Right ventricle myocardium superior (tissue), 1 donor: ENCODE results near the gene C17orf75. TPM values are rescaled to one million over a fixed set of nuclear protein-coding genes. Genes with fewer than 3 reads are reported as not detected.
A peak's percentile ranks its signal among the peaks of the same experiment; 100 is the strongest.

Source experiments
- ATAC-seq: fragments of 200-7000 bp; cut with Tn5 transposase; one replicate; pipeline ENCODE4 v1.9.1; 2020; ENCODE audit warnings: mild to moderate bottlenecking; ENCODE audit not compliant: poor library complexity
- DNase-seq: peaks from one replicate; pipeline ENCODE4 v3.0.0-alpha.2; 2020
- intact Hi-C: fragments of 100-400 bp; cut with DNase I; formaldehyde crosslinking; loops from one replicate; pipeline ENCODE4 v1.11.2; 2022
- total RNA-seq: library from RNA; stranded (reverse); fragmentation: NEBNext Ultra II Directional; extraction: Animal tissue kit (Norgen Biotek cat#: 25700); gene quantifications from one replicate; pipeline ENCODE4 v1.2.1, GENCODE V29; 2021
- donor health status: DM: no; HTN: yes; CAD: no; lungs with severe emphysema.

The C17orf75 gene
- total RNA-seq, 1 donor from 2014 or later: 18.3 TPM

DNA sequence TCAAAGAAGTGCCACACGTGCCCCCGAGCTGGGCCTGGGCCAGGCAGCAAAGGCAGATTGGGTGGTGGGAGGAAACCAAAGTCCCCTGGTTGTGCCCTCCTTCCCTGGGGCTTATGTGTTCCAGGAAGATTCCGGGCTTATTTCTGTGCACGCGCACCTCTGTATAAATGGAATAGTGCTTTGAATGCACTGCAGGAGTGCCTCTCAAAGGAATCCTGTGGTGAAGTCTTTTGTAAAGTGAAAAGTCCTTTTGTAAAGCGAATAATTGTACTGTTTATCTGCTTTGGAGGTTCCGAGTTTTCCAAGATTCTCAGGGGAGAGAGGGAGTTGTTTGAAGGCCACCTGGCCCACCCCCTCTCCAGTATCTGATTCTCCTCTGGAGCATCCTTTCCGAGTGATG lies 26.8 kb downstream of the C17orf75 start:
- DNase-seq (no peak), ATAC-seq (no peak)
- intact Hi-C loops: no loop called here

GRCh38 chr17:32314636-32315035 lies 27.3 kb downstream of the C17orf75 start:
- intact Hi-C loops: no loop called here
- ATAC-seq: no peak
- DNase-seq: no peak

- intact Hi-C loops: no loop called here
- ATAC-seq: peak; percentile 56
Measured at GRCh38 chr17:32311028-32311536, 30.9 kb downstream of the C17orf75 start.

DNA sequence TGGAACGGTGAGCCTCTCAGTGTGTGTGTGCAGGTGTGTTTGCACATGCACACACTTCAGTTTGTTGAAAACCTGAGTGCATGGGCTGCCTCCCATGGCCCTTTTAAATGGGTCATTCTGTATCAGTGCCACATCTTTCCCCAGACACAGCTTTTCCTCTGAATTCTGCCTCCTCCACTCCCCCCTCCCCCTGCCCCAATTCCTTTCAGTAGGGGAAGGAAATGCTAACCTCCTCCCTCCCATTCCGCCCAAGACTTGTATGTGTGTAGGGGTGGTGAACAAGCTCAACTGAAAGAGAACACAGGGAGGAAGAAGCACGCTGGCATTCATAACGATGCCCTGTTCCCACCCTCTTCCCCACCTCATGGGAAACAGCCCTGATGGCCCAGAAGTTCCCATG lies 34.3 kb downstream of the C17orf75 start:
- intact Hi-C loops: loop anchor here (2.0 kb wide), 1 partner anchor 49 kb away; no protein-coding TSS in a partner anchor
- no peak for DNase-seq
- ATAC-seq: no peak

More at GRCh38 chr17:32311028-32311536, 30.9 kb downstream of the C17orf75 start:
- DNase-seq: no peak

GRCh38 chr17:32305049-32305448 lies 36.9 kb downstream of the C17orf75 start:
- DNase-seq: no peak

DNA sequence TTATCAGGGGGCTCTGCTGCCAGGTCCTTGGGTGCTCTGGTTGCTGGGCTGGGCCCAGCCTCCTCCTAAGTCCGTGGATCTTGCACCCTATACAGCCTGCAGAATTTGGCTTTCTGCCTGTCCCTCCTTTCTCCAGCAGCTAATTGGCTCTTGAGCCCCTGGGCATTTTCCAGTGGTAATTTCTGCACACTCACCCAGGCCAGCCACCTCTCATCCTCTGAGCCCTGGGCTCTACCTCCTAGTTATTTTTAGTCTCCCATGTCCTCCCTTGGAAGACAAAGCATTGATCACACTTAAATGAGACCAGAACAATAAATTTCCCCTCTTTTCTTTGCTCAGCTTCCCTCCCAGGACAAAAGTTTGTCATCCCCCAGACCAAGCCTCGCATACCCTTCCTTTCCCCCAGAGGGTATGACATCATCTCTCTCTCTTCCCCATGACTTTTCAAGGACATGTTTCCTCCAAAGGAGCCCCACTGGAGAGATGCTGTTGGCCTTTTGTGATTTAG lies 38.1 kb downstream of the C17orf75 start:
- intact Hi-C loops: no loop called here
- DNase-seq (no peak), ATAC-seq (peak; percentile 79)

More at GRCh38 chr17:32305049-32305448, 36.9 kb downstream of the C17orf75 start:
- no peak for ATAC-seq
- intact Hi-C loops: no loop called here

- ATAC-seq: no peak
Measured at GRCh38 chr17:32302860-32303649, 38.9 kb downstream of the C17orf75 start.

DNA sequence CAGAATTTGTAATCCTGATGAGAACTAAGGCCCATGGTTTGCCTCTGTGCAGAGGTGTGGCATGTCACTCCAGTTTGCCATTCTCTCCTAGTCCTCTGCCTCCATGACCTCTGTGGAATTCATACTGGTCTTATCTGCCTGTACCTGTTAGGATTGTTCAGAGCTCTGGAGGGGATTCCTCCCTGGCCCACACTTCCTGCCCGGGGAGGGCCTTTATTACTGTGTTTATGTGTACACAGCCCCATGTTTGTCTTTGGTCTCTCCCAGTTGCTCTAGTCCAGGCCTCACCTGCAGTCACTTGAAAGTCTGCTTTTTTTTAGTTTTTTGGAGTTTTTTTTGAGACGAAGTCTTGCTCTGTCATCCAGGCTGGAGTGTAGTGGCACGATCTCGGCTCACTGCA lies 39.9 kb downstream of the C17orf75 start:
- intact Hi-C loops: no loop called here

More at GRCh38 chr17:32302860-32303649, 38.9 kb downstream of the C17orf75 start:
- intact Hi-C loops: no loop called here
- no peak for DNase-seq

GRCh38 chr17:32299580-32300164 lies 42.3 kb downstream of the C17orf75 start:
- ATAC-seq (no peak), DNase-seq (no peak)
- intact Hi-C loops: no loop called here

More for the DNA sequence above, 39.9 kb downstream of the C17orf75 start:
- DNase-seq (no peak), ATAC-seq (no peak)

DNA sequence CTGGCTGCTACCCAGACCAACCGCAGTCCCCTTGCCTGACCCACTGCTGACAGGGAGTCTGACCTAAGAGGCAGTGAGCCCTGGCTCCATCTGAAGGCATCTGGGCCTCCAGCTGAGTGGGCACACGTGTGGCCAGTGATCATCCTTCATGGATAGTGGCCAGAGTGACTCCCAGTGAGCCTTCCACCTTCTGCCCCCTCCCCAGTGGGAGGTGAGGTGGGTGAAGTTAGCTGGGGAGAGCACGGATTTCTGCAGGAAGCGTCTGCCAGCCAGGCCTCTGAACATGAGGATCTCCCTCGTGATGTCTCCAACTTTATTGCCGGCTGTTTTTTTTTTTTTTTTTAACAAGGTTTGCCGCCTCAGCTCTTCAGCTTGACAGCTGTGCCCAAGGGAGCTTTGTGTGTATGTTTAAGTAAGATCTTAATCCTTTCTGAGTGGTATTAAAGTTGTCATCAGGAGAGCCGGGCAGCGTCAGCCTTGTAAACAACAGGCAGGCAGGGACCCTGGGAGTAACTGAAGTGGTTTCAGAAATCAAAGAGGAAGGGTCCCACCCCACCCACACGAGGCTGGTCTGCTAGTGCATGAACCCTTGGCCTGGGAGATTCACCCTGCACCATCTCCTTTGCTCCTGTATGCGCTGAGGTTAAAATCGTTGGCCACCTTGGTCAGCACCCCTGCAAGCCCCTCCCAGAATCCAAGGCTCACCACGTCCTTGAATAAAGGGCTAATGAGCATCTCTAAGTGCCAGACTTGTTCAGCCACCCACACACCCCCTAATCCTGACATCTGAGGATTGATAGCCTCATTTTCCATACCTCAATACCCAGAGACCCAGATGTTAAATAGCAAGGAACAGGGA lies 43.0 kb downstream of the C17orf75 start:
- DNase-seq (no peak), ATAC-seq (no peak)
- intact Hi-C loops: no loop called here

GRCh38 chr17:32298298-32298697 lies 43.7 kb downstream of the C17orf75 start:
- intact Hi-C loops: no loop called here
- DNase-seq (no peak), ATAC-seq (no peak)

- intact Hi-C loops: no loop called here
- ATAC-seq: no peak
Measured at GRCh38 chr17:32297860-32298259, 44.1 kb downstream of the C17orf75 start.

DNA sequence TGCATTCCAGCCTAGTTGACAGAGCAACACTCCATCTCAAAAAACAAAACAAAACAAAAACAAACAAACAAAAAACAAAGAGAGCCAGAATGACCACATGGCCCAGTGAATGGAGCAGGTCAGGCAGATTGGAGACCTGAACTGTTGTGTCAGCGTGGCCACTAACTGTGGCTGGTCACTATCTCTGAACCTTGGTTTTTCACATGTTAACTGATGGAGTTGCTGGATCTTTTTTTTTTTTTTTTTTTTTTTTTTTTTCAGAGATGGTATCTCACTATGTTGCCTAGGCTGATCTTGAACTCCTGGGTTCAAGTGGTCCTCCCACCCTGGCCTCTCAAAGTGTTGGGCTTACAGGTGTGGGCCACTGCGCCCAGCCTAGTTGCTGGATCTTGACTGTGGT lies 44.5 kb downstream of the C17orf75 start:
- intact Hi-C loops: no loop called here
- DNase-seq (no peak), ATAC-seq (no peak)

More at GRCh38 chr17:32297860-32298259, 44.1 kb downstream of the C17orf75 start:
- DNase-seq: no peak

- DNase-seq (no peak), ATAC-seq (no peak)
- intact Hi-C loops: no loop called here
Measured at GRCh38 chr17:32292094-32292493, 49.9 kb downstream of the C17orf75 start.

DNA sequence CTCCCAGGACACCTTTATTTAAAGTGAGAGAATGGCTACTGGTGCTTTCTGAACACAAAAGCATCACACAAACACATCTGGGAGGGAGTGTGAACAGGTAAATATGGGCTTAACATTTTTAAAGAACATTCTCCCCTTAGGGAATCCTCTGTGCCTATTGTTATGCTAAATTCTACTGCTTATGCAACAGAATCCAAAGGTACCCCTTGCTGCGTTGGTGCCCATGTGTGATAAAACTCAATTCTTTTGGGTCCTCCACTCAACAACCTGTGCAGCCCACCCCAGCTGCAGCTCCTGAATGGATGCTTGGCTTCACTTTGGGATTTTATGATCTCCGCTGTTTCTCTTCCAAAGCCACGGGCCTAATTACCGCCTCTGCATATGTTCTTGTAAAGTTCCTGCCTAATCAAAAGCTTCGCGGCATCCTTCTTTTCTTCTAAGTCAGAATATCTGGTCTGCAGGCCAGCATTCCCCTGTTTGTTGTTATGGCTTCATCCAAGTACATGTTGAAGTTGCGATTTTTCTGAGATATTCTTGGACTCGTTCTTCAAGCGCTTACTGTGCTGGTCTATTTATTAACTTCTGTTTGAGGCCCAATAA lies 52.4 kb downstream of the C17orf75 start:
- no peak for ATAC-seq
- intact Hi-C loops: no loop called here
- no peak for DNase-seq

DNA sequence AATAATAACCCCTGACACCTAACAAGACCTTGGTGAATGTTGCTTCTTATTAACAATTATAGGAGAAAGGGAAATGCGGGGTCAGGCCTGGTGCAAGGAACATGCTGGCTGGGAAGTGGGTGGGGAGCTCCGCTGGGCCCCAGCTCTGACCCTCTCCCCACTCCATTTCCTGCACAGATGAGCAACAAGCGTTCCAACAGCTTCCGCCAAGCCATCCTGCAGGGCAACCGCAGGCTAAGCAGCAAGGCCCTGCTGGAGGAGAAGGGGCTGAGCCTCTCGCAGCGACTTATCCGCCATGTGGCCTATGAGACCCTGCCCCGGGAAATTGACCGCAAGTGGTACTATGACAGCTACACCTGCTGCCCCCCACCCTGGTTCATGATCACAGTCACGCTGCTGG lies 53.4 kb downstream of the C17orf75 start:
- no peak for ATAC-seq

GRCh38 chr17:32287804-32288511 lies 54.0 kb downstream of the C17orf75 start:
- ATAC-seq: no peak
- intact Hi-C loops: no loop called here
- no peak for DNase-seq

More for the DNA sequence above, 53.4 kb downstream of the C17orf75 start:
- intact Hi-C loops: no loop called here
- DNase-seq: no peak

GRCh38 chr17:32286518-32286900 lies 55.5 kb downstream of the C17orf75 start:
- no peak for DNase-seq
- ATAC-seq: no peak
- intact Hi-C loops: no loop called here
